ENCODE data around the gene WASF2. TPM values are rescaled to one million over a fixed set of nuclear protein-coding genes. Genes with fewer than 3 reads are reported as not detected.
A peak's percentile ranks its signal among the peaks of the same experiment; 100 is the strongest.

WASF2 gene
- total RNA-seq, 1 donor from 2014 or later: 58.9 TPM

GRCh38 chr1:27528818-27529703 is 39.1 kb upstream of the WASF2 start:
- intact Hi-C loops (cut with DNase I): loop anchor here (5.0 kb wide), 1 partner anchor 38 kb away; no protein-coding TSS in a partner anchor
- Histone ChIP-seq H3K4me1 (peaks cover 61% of the 10 kb centered on the region), H3K9me3 (no peaks in the 10 kb centered on the region), H3K27ac (peak overlapping the region; percentile 99), H3K4me3 (peak overlapping the region; percentile 43 to 44), H3K36me3 (peaks cover 0 to 10% of the 10 kb centered on the region in 2 donors), H3K27me3 (no peaks in the 10 kb centered on the region)
- peak in 1 of 2 donors; percentile 96 for DNase-seq (ENCODE audit: extremely low spot score in 2 of 2)
- TF ChIP-seq POLR2AphosphoS5 (IDR thresholded peaks at IDR 0.05; ENCODE audit: insufficient read depth in 1 of 2, low read depth in 1 of 2) (peak; percentile 35 to 83), POLR2A (IDR thresholded peaks at IDR 0.05) (peak in 1 of 2 donors; percentile 23), CTCF (IDR thresholded peaks at IDR 0.05) (no peak)

GRCh38 chr1:27527890-27528817 is 38.2 kb upstream of the WASF2 start:
- peaks cover 70% of the 10 kb centered on the region for H3K4me1 ChIP-seq
- TF ChIP-seq CTCF (IDR thresholded peaks at IDR 0.05): peak in 1 of 3 experiments; percentile 5
- TF ChIP-seq POLR2AphosphoS5 (IDR thresholded peaks at IDR 0.05; ENCODE audit: insufficient read depth in 1 of 2, low read depth in 1 of 2): no peak
- peak in 1 of 2 donors; percentile 8 for TF ChIP-seq POLR2A (IDR thresholded peaks at IDR 0.05)
- intact Hi-C loops (cut with DNase I): loop anchor here (5.0 kb wide), 1 partner anchor 39 kb away; no protein-coding TSS in a partner anchor
- H3K4me3 ChIP-seq: peak overlapping the region; percentile 43 to 44
- peaks cover 0 to under 1% of the 10 kb centered on the region in 2 donors for H3K36me3 ChIP-seq
- DNase-seq (ENCODE audit: extremely low spot score in 2 of 2): no peak
- no peaks in the 10 kb centered on the region for H3K27me3 ChIP-seq
- no peaks in the 10 kb centered on the region for H3K9me3 ChIP-seq
- H3K27ac ChIP-seq: peak overlapping the region; percentile 99

GRCh38 chr1:27527223-27527889 is 37.4 kb upstream of the WASF2 start:
- Histone ChIP-seq H3K4me3 (peak overlapping the region; percentile 43 to 44), H3K36me3 (no peaks in the 10 kb centered on the region), H3K27ac (peak overlapping the region; percentile 99), H3K27me3 (no peaks in the 10 kb centered on the region), H3K4me1 (peaks cover 78% of the 10 kb centered on the region), H3K9me3 (no peaks in the 10 kb centered on the region)
- TF ChIP-seq POLR2A (IDR thresholded peaks at IDR 0.05): no peak
- peak in 1 of 2 donors; percentile 16 for TF ChIP-seq POLR2AphosphoS5 (IDR thresholded peaks at IDR 0.05; ENCODE audit: insufficient read depth in 1 of 2, low read depth in 1 of 2)
- no peak for DNase-seq (ENCODE audit: extremely low spot score in 2 of 2)
- intact Hi-C loops (cut with DNase I): loop anchor here (5.0 kb wide), 1 partner anchor 40 kb away; no protein-coding TSS in a partner anchor

- Histone ChIP-seq H3K27ac (peak overlapping the region; percentile 99), H3K36me3 (no peaks in the 10 kb centered on the region), H3K4me3 (peak overlapping the region; percentile 43 to 44), H3K9me3 (no peaks in the 10 kb centered on the region), H3K27me3 (no peaks in the 10 kb centered on the region), H3K4me1 (peaks cover 85% of the 10 kb centered on the region)
- TF ChIP-seq POLR2AphosphoS5 (IDR thresholded peaks at IDR 0.05; ENCODE audit: insufficient read depth in 1 of 2, low read depth in 1 of 2) (no peak), CTCF (IDR thresholded peaks at IDR 0.05) (no peak), POLR2A (IDR thresholded peaks at IDR 0.05) (no peak)
- DNase-seq (ENCODE audit: extremely low spot score in 2 of 2): no peak
- intact Hi-C loops (cut with DNase I): loop anchor here (5.0 kb wide), 1 partner anchor 41 kb away; no protein-coding TSS in a partner anchor
Observed at GRCh38 chr1:27526569-27527222, 36.7 kb upstream of the WASF2 start.

All from vagina (tissue), 2 donors.